ENCODE measurements around the gene MYEOV. TPM values are rescaled to one million over a fixed set of nuclear protein-coding genes. Genes with fewer than 3 reads are reported as not detected.

The MYEOV gene
- total and polyA plus RNA-seq, 2 donors (not counting 1 experiment from before 2014, with no cell fraction given) = 0.72 TPM; not detected in 1

- POLR2A ChIA-PET = no interaction called here
- WGBS (ENCODE audit: insufficient coverage) = over 99% methylated on average over 13 of the region's 13 CpGs
- Mint-ChIP-seq H3K9me3 (ENCODE audit: insufficient read depth) (no peaks in the 10 kb centered on the region), H3K27me3 (no peaks in the 10 kb centered on the region), H3K4me3 (no peak overlapping the region), H3K4me1 (no peaks in the 10 kb centered on the region), H3K27ac (no peak overlapping the region)
- Histone ChIP-seq H3K27ac (ENCODE audit: low read length in 2 of 2) (no peak overlapping the region), H3K9ac (ENCODE audit: low read length) (no peak overlapping the region), H3K79me2 (ENCODE audit: control insufficient read depth, insufficient read depth, low read length) (no peaks in the 10 kb centered on the region), H3K27me3 (replicated peaks in 1 of 4; ENCODE audit: control extremely low read depth in 1 of 4, control insufficient read depth in 3 of 4, insufficient read depth in 4 of 4, low read length in 3 of 4) (no peaks in the 10 kb centered on the region), H3K9me3 (ENCODE audit: control extremely low read depth in 1 of 3, control insufficient read depth in 2 of 3, insufficient read depth in 1 of 3, low read length in 2 of 3) (peaks cover 0 to 7% (median 0%) of the 10 kb centered on the region in 3 donors), H4K20me1 (ENCODE audit: control insufficient read depth, insufficient read depth, low read length, poor library complexity, severe bottlenecking) (no peaks in the 10 kb centered on the region), H3K4me2 (replicated peaks; ENCODE audit: low read depth, low read length, poor library complexity, severe bottlenecking) (no peak overlapping the region), H3K4me1 (ENCODE audit: control insufficient read depth in 2 of 2, insufficient read depth in 2 of 2, low read length in 2 of 2) (no peaks in the 10 kb centered on the region), H3K36me3 (replicated peaks in 1 of 2; ENCODE audit: control extremely low read depth in 1 of 2, control insufficient read depth in 1 of 2, extremely low read depth in 1 of 2, insufficient read depth in 2 of 2, low read length in 1 of 2) (no peaks in the 10 kb centered on the region), H3K4me3 (ENCODE audit: control extremely low read depth in 1 of 5, extremely low read depth in 1 of 5, insufficient read depth in 1 of 5, low read depth in 2 of 5, low read length in 4 of 5) (no peak overlapping the region), H2AFZ (ENCODE audit: insufficient read depth, low read depth, low read length, poor library complexity, severe bottlenecking) (no peak overlapping the region)
- CTCF ChIA-PET = no interaction called here
- TF ChIP-seq EZH2 (IDR thresholded peaks at IDR 0.05; ENCODE audit: borderline replicate concordance, insufficient read depth, low read depth, low read length, poor library complexity, severe bottlenecking) (no peak), CTCF (IDR thresholded peaks at IDR 0.05) (no peak)
- ATAC-seq (ENCODE audit: low read depth) = no peak
- intact Hi-C loops (cut with micrococcal nuclease) = no loop called here
- no peak for DNase-seq
Measured at GRCh38 chr11:69319255-69320106, 25.5 kb downstream of the MYEOV start.

GRCh38 chr11:69320326-69320725 is 26.4 kb downstream of the MYEOV start:
- Mint-ChIP-seq H3K27me3 (no peaks in the 10 kb centered on the region), H3K4me3 (no peak overlapping the region), H3K9me3 (ENCODE audit: insufficient read depth) (no peaks in the 10 kb centered on the region), H3K4me1 (no peaks in the 10 kb centered on the region), H3K27ac (no peak overlapping the region)
- ChIA-PET CTCF (no interaction called here), POLR2A (no interaction called here)
- no peaks in the 10 kb centered on the region for H3K4me1 ChIP-seq (ENCODE audit: control insufficient read depth in 2 of 2, insufficient read depth in 2 of 2, low read length in 2 of 2)
- TF ChIP-seq EZH2 (IDR thresholded peaks at IDR 0.05; ENCODE audit: borderline replicate concordance, insufficient read depth, low read depth, low read length, poor library complexity, severe bottlenecking) (no peak), CTCF (IDR thresholded peaks at IDR 0.05) (no peak)
- ATAC-seq (ENCODE audit: low read depth) (no peak), DNase-seq (no peak)
- 92% methylated on average over 6 of the region's 7 CpGs for WGBS (ENCODE audit: insufficient coverage)
- H3K27me3 ChIP-seq (replicated peaks in 1 of 4; ENCODE audit: control extremely low read depth in 1 of 4, control insufficient read depth in 3 of 4, insufficient read depth in 4 of 4, low read length in 3 of 4) = no peaks in the 10 kb centered on the region
- no peak overlapping the region for H3K4me3 ChIP-seq (ENCODE audit: control extremely low read depth in 1 of 5, extremely low read depth in 1 of 5, insufficient read depth in 1 of 5, low read depth in 2 of 5, low read length in 4 of 5)
- no peak overlapping the region for H3K27ac ChIP-seq (ENCODE audit: low read length in 2 of 2)
- no peak overlapping the region for H2AFZ ChIP-seq (ENCODE audit: insufficient read depth, low read depth, low read length, poor library complexity, severe bottlenecking)
- peaks cover 0 to 11% (median 0%) of the 10 kb centered on the region in 3 donors for H3K9me3 ChIP-seq (ENCODE audit: control extremely low read depth in 1 of 3, control insufficient read depth in 2 of 3, insufficient read depth in 1 of 3, low read length in 2 of 3)
- no peaks in the 10 kb centered on the region for H4K20me1 ChIP-seq (ENCODE audit: control insufficient read depth, insufficient read depth, low read length, poor library complexity, severe bottlenecking)
- no peaks in the 10 kb centered on the region for H3K36me3 ChIP-seq (replicated peaks in 1 of 2; ENCODE audit: control extremely low read depth in 1 of 2, control insufficient read depth in 1 of 2, extremely low read depth in 1 of 2, insufficient read depth in 2 of 2, low read length in 1 of 2)
- no peak overlapping the region for H3K4me2 ChIP-seq (replicated peaks; ENCODE audit: low read depth, low read length, poor library complexity, severe bottlenecking)
- H3K79me2 ChIP-seq (ENCODE audit: control insufficient read depth, insufficient read depth, low read length) = no peaks in the 10 kb centered on the region
- no peak overlapping the region for H3K9ac ChIP-seq (ENCODE audit: low read length)
- intact Hi-C loops (cut with micrococcal nuclease) = no loop called here
